Measurements from ENCODE around the gene PCDHGC5.

PCDHGC5 gene

DNA sequence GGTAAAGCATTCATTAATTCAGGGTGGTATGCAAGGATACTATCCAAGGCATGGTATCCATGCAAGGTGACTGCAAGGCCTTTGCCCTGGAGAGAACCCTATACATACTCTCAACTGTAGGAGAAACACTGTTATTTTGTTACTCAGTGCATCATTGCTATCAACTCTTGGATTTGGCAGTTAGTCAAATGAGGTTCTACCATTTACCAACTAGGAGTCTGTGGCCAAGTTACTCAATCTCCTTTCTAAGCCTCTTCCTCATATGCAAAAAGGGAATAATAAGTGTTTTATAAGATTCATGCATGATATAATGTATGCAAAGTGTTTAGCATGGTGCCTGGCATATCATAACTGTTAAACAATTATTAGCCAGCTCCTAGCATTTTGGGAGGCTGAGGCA, 9.1 kb upstream of the PCDHGC5 start:
- TF ChIP-seq, protein P1, sequence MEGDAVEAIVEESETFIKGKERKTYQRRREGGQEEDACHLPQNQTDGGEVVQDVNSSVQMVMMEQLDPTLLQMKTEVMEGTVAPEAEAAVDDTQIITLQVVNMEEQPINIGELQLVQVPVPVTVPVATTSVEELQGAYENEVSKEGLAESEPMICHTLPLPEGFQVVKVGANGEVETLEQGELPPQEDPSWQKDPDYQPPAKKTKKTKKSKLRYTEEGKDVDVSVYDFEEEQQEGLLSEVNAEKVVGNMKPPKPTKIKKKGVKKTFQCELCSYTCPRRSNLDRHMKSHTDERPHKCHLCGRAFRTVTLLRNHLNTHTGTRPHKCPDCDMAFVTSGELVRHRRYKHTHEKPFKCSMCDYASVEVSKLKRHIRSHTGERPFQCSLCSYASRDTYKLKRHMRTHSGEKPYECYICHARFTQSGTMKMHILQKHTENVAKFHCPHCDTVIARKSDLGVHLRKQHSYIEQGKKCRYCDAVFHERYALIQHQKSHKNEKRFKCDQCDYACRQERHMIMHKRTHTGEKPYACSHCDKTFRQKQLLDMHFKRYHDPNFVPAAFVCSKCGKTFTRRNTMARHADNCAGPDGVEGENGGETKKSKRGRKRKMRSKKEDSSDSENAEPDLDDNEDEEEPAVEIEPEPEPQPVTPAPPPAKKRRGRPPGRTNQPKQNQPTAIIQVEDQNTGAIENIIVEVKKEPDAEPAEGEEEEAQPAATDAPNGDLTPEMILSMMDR (IDR thresholded peaks at IDR 0.05; ENCODE audit: unreplicated experiment in 3 of 3) = no peak
- H3K4me3 Mint-ChIP-seq = peak overlapping the region in 2 of 3 experiments; percentile 25 to 68
- no peak overlapping the region for H3K27ac Mint-ChIP-seq
- H3K36me3 Mint-ChIP-seq (ENCODE audit: low read depth) = peaks cover 80% of the 10 kb centered on the region
- peaks cover 48% of the 10 kb centered on the region for H3K9me3 Mint-ChIP-seq
- H3K27me3 Mint-ChIP-seq (ENCODE audit: low read depth) = no peaks in the 10 kb centered on the region
- H3K4me1 Mint-ChIP-seq = peaks cover 46% of the 10 kb centered on the region

DNA sequence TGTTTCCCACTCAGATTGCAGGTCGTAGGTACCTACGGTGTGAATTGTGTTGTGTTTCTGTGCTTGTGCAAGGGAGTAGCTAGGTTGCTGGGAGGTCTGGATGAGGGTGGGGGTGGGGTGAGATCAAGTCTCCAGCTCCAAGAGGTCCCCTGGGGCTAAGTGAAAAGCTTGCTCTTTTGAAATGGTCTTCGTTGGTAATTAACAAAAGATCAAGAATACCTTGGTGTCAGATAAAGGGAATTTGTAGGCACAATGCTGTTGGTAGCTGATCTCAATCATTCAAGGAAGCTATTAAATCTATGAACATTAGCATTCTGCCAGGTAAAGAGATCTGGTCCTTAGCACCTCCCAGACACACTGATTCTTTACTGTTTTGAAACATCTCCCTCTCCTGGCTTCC, 5.0 kb upstream of the PCDHGC5 start:
- Mint-ChIP-seq H3K4me1 (peaks cover 37% of the 10 kb centered on the region), H3K9me3 (peaks cover 39% of the 10 kb centered on the region), H3K36me3 (ENCODE audit: low read depth) (peaks cover 80% of the 10 kb centered on the region), H3K4me3 (peak overlapping the region; percentile 75 to 90 (median 86)), H3K27ac (peak overlapping the region; percentile 37 to 79 (median 75)), H3K27me3 (ENCODE audit: low read depth) (no peaks in the 10 kb centered on the region)
- TF ChIP-seq, protein P1 (IDR thresholded peaks at IDR 0.05; ENCODE audit: unreplicated experiment in 3 of 3) = no peak

DNA sequence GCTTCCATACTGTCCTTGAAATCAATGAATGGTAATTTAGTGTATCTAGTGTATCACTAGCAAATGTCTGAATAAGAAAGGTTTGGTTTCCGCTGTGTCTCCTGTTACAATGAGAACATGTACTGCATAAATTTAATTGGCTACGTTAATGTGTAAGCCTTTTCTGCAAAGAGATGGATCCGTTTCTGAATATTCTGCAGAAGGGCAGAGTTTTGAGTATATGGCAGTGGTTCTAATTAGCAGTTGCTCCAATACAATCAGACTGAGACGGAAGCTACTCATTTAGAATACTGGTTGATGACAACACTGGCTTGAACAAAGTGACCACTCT, 4.6 kb upstream of the PCDHGC5 start:
- no peaks in the 10 kb centered on the region for H3K27me3 Mint-ChIP-seq (ENCODE audit: low read depth)
- H3K4me3 Mint-ChIP-seq = peak overlapping the region; percentile 75 to 90 (median 86)
- H3K27ac Mint-ChIP-seq = peak overlapping the region; percentile 37 to 79 (median 75)
- H3K4me1 Mint-ChIP-seq = peaks cover 37% of the 10 kb centered on the region
- H3K36me3 Mint-ChIP-seq (ENCODE audit: low read depth) = peaks cover 82% of the 10 kb centered on the region
- peaks cover 42% of the 10 kb centered on the region for H3K9me3 Mint-ChIP-seq
- TF ChIP-seq, protein P1 (IDR thresholded peaks at IDR 0.05; ENCODE audit: unreplicated experiment in 3 of 3) = no peak

DNA sequence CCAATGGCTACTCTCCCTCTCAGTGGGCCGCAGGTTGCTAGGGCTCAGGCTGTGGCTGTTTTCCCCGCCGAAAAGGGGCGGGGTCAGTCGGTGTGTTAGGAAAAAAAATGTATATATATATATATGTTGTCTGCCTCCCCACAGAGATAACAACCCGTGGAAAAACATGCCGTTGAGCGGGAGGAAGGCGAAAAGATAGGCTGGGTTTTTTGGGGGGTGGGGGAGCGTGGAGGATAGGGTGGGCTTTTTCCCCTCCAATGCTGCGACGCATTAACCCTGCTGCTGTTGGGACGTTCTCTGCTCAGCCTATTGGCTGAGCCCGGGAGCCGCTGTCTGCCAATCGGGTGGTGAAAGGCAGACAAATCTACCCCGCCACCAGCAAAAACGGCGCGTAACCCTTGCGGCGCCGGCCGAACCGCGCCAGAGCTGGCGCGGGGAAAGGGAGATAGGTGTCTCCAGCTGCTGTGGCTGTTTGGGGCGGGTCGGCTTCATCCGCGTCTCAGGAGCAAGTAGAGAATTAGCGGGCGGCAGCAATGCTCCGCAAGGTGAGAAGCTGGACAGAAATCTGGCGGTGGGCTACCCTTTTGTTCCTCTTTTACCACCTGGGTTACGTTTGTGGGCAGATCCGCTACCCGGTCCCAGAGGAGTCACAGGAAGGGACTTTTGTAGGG, 4.1 kb upstream of the PCDHGC5 start, which contains the start of gene PCDHGC4:
Gene PCDHGC4 (plus strand): TSS at position 390 of the 671 bp plus-strand sequence. CDS start 144 bp downstream, at position 534.
- Mint-ChIP-seq H3K9me3 (peaks cover 40% of the 10 kb centered on the region), H3K27me3 (ENCODE audit: low read depth) (no peaks in the 10 kb centered on the region), H3K36me3 (ENCODE audit: low read depth) (peaks cover 82% of the 10 kb centered on the region), H3K4me3 (peak within 1 kb of the TSS; percentile 75 to 90 (median 86)), H3K27ac (peak within 1 kb of the TSS; percentile 37 to 79 (median 75)), H3K4me1 (peaks cover 37% of the 10 kb centered on the region)
- TF ChIP-seq, protein P1 (IDR thresholded peaks at IDR 0.05; ENCODE audit: unreplicated experiment in 3 of 3) = no peak

DNA sequence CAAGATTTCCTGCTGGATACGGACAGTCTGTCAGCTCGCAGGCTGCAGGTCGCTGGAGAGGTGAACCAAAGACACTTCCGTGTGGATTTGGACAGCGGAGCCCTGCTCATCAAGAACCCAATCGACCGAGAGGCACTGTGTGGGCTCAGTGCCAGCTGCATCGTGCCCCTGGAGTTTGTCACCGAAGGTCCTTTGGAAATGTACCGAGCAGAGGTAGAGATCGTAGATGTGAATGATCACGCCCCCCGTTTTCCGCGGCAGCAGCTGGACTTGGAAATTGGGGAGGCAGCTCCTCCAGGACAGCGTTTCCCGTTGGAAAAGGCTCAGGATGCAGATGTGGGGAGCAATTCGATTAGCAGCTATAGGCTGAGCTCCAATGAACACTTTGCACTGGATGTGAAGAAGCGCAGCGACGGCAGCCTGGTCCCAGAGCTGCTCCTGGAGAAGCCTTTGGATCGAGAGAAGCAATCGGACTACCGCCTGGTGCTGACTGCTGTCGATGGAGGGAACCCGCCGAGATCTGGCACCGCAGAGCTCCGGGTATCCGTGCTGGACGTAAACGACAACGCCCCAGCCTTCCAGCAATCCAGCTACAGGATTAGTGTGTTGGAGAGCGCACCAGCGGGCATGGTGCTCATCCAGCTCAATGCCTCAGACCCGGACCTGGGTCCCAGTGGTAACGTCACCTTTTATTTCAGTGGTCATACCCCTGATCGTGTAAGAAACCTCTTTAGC, 3.4 kb upstream of the PCDHGC5 start:
- no peaks in the 10 kb centered on the region for H3K27me3 Mint-ChIP-seq (ENCODE audit: low read depth)
- H3K9me3 Mint-ChIP-seq = peaks cover 44% of the 10 kb centered on the region
- H3K4me3 Mint-ChIP-seq = peak overlapping the region; percentile 75 to 90 (median 86)
- H3K36me3 Mint-ChIP-seq (ENCODE audit: low read depth) = peaks cover 82% of the 10 kb centered on the region
- peaks cover 37% of the 10 kb centered on the region for H3K4me1 Mint-ChIP-seq
- TF ChIP-seq, protein P1 (IDR thresholded peaks at IDR 0.05; ENCODE audit: unreplicated experiment in 3 of 3) = no peak
- H3K27ac Mint-ChIP-seq = peak overlapping the region; percentile 37 to 79 (median 75)
